Astrocyte (in vitro differentiated cells and primary cell): ENCODE results near the gene SCYGR8. TPM values are rescaled to one million over a fixed set of nuclear protein-coding genes. Genes with fewer than 3 reads are reported as not detected.

Experiments
- total RNA-seq: library from RNA; stranded (reverse); gene quantifications from 2 replicates; pipeline ENCODE4 v1.2.1, GENCODE V29; 2021

Gene SCYGR8
- total RNA-seq, 1 donor from 2014 or later: not detected

Other genes with a start within 250 kb of the SCYGR8 start
- not detected in 2 replicates for gene SCYGR2, start 147.0 kb upstream of the SCYGR8 start, total RNA-seq
- gene SCYGR3, start 131.1 kb upstream of the SCYGR8 start, total RNA-seq: not detected in 2 replicates
- not detected in 2 replicates for gene SCYGR4, start 128.4 kb upstream of the SCYGR8 start, total RNA-seq
- not detected in 2 replicates for gene SCYGR5, start 79.1 kb upstream of the SCYGR8 start, total RNA-seq
- gene SLC19A3, start 27.9 kb upstream of the SCYGR8 start, total RNA-seq: 0.12 and 0.14 TPM in 2 replicates
- gene SCYGR6, start 21.1 kb upstream of the SCYGR8 start, total RNA-seq: not detected in 2 replicates
- gene SCYGR7, start 17.6 kb upstream of the SCYGR8 start, total RNA-seq: not detected in 2 replicates
- not detected in 2 replicates for gene CCL20, start 67.9 kb downstream of the SCYGR8 start, total RNA-seq
- gene DAW1, start 125.7 kb downstream of the SCYGR8 start, total RNA-seq: 0.75 and 0.86 TPM in 2 replicates